Mucosa of rectum (tissue), 2 donors: ENCODE data around the gene CCDC170.

Source experiments
- H3K27ac ChIP-seq, 2 donors: one replicate each; pipeline ENCODE4 v1.7.0; 2013; ENCODE audit warnings: inconsistent platforms in 2 of 2, low read depth in 2 of 2, low read length in 2 of 2
- H3K27me3 ChIP-seq, 2 donors: one replicate each; pipeline ENCODE4 v1.7.0; 2013; ENCODE audit warnings: low read length in 2 of 2; ENCODE audit not compliant: control insufficient read depth in 2 of 2, insufficient read depth in 2 of 2
- H3K36me3 ChIP-seq, 2 donors: one replicate each; pipeline ENCODE4 v1.7.0; 2013; ENCODE audit warnings: low read length in 2 of 2; ENCODE audit not compliant: control insufficient read depth in 2 of 2, insufficient read depth in 2 of 2
- H3K4me1 ChIP-seq, 2 donors: one replicate each; pipeline ENCODE4 v1.7.0; 2013; ENCODE audit warnings: low read length in 2 of 2, mild to moderate bottlenecking in 1 of 2; ENCODE audit not compliant: control insufficient read depth in 2 of 2, insufficient read depth in 2 of 2
- H3K4me3 ChIP-seq, 2 donors: one replicate each; pipeline ENCODE4 v1.7.0; 2013; ENCODE audit warnings: low read length in 2 of 2
- H3K9ac ChIP-seq, 2 donors: one replicate each; pipeline ENCODE4 v1.7.0; 2013; ENCODE audit warnings: low read length in 2 of 2, low read depth in 1 of 2, mild to moderate bottlenecking in 1 of 2
- H3K9me3 ChIP-seq, 2 donors: one replicate each; pipeline ENCODE4 v1.7.0; 2013; ENCODE audit warnings: low read length in 2 of 2; ENCODE audit not compliant: control insufficient read depth in 2 of 2
- donor health status: healthy.
- donor health status: Normal muscosa, but diverticular disease.

CCDC170 gene

DNA sequence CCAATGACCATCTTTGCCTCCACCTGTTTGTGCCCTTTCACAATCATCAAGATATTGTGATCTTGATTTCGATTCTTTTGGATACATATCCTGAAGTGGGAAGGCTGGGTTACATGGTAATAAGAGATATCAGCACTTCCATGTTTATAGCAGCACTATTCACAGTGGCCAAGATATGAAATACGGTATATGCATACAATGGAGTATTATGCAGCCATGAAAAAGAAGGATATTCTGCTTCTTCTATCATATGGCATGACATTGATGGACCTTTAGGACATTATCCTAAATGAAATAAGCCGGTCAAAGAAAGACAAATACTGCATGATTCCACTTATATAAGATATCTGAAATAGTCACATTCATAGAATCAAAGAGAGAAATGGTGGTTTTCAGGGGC, 144.0 kb downstream of the CCDC170 start:
- H3K27ac ChIP-seq, result no peak overlapping the region
- H3K27me3 ChIP-seq, result no peaks in the 10 kb centered on the region
- H3K36me3 ChIP-seq, result no peaks in the 10 kb centered on the region
- H3K4me3 ChIP-seq, result no peak overlapping the region
- no peaks in the 10 kb centered on the region for H3K9me3 ChIP-seq
- no peak overlapping the region for H3K9ac ChIP-seq
- H3K4me1 ChIP-seq, result no peaks in the 10 kb centered on the region

DNA sequence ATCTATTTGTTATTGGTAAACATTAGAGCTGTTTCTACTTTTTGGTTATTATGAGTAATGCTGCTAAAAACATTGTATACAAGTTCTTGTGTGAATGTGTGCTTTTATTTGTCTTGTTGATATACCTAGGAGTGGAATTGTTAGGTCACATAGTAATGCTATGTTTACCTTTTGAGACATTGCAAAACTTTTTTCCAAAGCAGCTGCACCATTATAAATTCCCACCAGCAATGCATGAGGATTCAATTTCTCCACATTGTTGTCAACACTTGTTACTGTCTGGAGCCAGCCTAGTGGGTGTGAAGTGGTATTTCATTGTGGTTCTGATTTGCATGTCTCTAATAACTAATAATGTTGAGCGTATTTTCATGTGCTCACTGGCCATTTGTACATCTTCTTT, 145.9 kb downstream of the CCDC170 start:
- Histone ChIP-seq H3K27ac (no peak overlapping the region), H3K27me3 (no peaks in the 10 kb centered on the region), H3K9me3 (no peaks in the 10 kb centered on the region), H3K4me3 (no peak overlapping the region), H3K36me3 (no peaks in the 10 kb centered on the region), H3K4me1 (no peaks in the 10 kb centered on the region), H3K9ac (no peak overlapping the region)

DNA sequence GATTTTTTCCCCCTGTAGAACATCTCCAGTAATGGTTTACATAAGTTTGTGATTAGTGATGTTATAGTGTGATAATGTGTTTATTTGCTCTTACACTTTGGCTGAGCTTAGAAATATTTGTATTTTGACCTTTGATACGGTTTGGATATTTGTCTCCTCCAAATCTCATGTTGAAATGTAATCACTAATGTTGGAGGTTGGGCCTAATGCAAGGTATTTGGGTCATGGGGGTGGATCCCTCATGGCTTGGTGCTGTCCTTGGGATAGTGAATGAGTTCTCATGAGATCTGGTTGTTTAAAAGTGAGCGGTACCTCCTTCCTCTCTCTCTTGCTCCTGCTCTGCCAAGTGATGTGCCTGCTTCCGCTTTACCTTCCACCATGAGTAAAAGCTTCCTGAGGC, 147.2 kb downstream of the CCDC170 start:
- H3K9me3 ChIP-seq, result no peaks in the 10 kb centered on the region
- H3K4me1 ChIP-seq, result no peaks in the 10 kb centered on the region
- H3K36me3 ChIP-seq, result no peaks in the 10 kb centered on the region
- no peak overlapping the region for H3K4me3 ChIP-seq
- H3K27ac ChIP-seq, result no peak overlapping the region
- H3K9ac ChIP-seq, result no peak overlapping the region
- H3K27me3 ChIP-seq, result no peaks in the 10 kb centered on the region

DNA sequence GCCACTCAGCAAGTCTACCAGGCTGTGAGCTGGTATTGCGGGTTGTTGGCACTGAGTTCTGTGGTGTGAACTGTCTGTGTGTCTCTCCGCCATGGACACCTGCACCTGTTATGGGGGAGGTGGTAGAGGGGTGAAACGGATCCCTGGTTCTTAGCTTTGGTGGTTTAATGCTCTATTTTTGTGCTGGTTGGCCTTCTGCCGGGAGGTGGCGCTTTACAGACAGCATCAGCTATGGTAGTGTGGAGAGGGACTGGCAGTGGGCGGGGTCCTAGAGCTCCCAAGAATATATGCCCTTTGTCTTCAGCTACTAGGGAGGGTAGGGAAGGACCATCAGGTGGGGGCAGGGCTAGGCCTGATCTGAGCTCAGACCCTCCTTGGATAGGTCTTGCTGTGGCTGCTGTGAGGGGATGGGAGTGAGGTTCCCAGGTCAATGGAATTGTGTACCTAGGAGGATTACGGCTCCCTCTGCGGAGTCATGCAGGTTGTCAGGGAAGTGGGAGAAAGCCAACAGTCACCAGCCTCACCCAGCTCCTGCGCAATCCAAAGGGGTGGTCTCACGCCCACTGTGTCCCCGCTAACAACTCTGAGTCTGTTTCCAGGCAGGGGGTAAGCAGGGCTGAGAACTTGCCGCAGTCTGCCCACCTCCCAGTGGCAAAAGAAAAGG, 154.3 kb downstream of the CCDC170 start:
- H3K27me3 ChIP-seq, result no peaks in the 10 kb centered on the region
- no peak overlapping the region for H3K27ac ChIP-seq
- H3K4me1 ChIP-seq, result no peaks in the 10 kb centered on the region
- H3K36me3 ChIP-seq, result no peaks in the 10 kb centered on the region
- no peak overlapping the region for H3K9ac ChIP-seq
- no peak overlapping the region for H3K4me3 ChIP-seq
- H3K9me3 ChIP-seq, result no peaks in the 10 kb centered on the region

DNA sequence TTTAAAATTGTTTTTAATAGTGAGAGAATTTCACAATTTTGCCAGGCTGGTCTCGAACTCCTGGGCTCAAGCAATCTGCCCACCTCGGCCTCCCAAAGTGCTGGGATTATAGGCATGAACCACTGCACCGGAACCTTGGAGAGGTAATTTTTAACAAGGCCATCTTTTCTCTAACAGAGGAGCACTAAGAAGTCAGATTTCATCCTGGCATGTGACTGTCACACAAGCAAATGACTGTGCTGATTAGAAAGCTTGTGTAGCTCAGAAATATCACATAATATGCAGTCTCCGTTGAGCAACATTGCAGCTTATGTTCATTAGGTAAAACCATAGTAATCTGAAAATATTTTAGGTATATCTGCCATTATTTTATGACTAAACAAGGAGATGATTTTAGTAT, 156.0 kb downstream of the CCDC170 start:
- H3K9me3 ChIP-seq, result no peaks in the 10 kb centered on the region
- H3K4me1 ChIP-seq, result no peaks in the 10 kb centered on the region
- no peak overlapping the region for H3K4me3 ChIP-seq
- H3K36me3 ChIP-seq, result no peaks in the 10 kb centered on the region
- H3K27me3 ChIP-seq, result no peaks in the 10 kb centered on the region
- no peak overlapping the region for H3K9ac ChIP-seq
- no peak overlapping the region for H3K27ac ChIP-seq

DNA sequence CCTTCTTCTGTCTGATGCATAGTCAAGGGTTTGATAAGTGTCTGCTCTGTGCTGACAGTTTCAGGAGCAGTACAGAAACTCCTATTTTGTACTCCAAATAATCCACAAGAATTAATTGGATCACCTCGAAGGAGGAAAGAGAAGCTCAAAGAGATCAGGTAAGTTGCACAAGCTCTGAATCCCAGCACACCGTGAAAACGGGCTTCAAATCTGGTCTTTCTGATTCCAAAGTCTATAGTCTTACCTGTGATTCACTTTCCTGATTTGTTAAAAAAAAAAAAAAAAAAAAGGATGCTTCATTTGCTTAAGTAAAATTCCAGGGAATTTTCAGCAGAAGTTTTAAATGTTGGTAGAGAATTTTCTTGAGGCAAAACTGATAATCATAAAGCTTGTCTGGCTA, 157.8 kb downstream of the CCDC170 start:
- Histone ChIP-seq H3K27me3 (no peaks in the 10 kb centered on the region), H3K9ac (no peak overlapping the region), H3K4me3 (no peak overlapping the region), H3K4me1 (no peaks in the 10 kb centered on the region), H3K36me3 (no peaks in the 10 kb centered on the region), H3K9me3 (no peaks in the 10 kb centered on the region), H3K27ac (no peak overlapping the region)

DNA sequence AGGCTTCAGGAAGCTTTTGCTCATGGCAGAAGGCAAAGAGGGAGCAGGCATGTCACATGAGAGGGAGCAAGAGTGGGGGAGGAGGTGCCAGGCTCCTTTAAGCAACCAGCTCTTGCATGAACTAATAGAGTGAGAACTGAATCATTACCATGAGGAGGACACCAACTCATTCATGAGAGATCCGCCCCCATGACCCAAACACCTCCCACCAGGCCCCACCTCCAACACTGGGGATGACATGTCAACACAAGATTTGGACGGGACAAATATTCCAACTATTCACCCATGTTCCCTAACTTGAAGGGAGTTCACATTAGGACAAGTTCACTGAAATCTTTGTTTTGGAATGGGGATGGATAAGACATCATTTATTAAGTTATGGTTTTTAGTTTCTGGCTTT, 158.5 kb downstream of the CCDC170 start:
- Histone ChIP-seq H3K36me3 (no peaks in the 10 kb centered on the region), H3K4me1 (no peaks in the 10 kb centered on the region), H3K9ac (no peak overlapping the region), H3K9me3 (no peaks in the 10 kb centered on the region), H3K27ac (no peak overlapping the region), H3K27me3 (no peaks in the 10 kb centered on the region), H3K4me3 (no peak overlapping the region)

DNA sequence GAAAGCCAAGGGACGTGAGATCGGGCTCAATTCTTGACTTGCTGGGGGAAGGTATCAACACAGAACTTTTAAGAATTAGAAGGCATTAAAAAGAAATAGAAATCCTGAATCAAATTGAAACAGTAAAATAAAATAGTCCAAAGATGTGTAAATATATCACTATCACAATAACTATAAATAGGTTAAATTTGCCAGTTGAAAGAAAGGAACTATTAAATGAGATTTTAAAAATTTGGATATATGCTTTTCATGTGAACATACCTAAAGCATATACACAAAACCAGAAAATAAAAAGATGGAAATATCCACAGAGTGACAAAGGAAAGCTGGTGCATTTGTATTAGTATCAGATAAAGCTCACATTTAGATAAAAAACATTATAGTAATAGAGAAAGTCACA, 161.3 kb downstream of the CCDC170 start:
- Histone ChIP-seq H3K4me3 (no peak overlapping the region), H3K36me3 (no peaks in the 10 kb centered on the region), H3K4me1 (no peaks in the 10 kb centered on the region), H3K9me3 (no peaks in the 10 kb centered on the region), H3K9ac (no peak overlapping the region), H3K27ac (no peak overlapping the region), H3K27me3 (no peaks in the 10 kb centered on the region)

DNA sequence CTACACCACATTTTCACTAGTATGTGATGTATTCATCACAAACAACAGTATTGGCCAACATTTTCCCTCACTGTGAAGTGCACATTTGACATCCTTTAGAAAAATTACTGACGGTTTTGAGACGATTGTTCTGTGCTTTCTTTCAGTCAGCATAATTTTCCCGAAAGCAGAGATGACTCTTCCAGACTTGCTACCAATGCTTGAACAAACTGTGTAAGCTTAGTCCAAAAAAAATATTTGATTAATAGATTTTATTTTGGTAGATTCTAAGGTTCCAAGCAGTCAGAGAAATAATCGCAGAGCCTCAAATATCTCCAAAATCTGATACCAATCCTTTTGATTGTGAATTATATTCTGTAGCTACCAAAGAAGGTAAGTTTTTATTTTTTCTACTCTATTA, 162.6 kb downstream of the CCDC170 start:
- no peak overlapping the region for H3K9ac ChIP-seq
- no peaks in the 10 kb centered on the region for H3K36me3 ChIP-seq
- no peak overlapping the region for H3K27ac ChIP-seq
- no peaks in the 10 kb centered on the region for H3K9me3 ChIP-seq
- no peaks in the 10 kb centered on the region for H3K27me3 ChIP-seq
- H3K4me1 ChIP-seq, result no peaks in the 10 kb centered on the region
- H3K4me3 ChIP-seq, result no peak overlapping the region

DNA sequence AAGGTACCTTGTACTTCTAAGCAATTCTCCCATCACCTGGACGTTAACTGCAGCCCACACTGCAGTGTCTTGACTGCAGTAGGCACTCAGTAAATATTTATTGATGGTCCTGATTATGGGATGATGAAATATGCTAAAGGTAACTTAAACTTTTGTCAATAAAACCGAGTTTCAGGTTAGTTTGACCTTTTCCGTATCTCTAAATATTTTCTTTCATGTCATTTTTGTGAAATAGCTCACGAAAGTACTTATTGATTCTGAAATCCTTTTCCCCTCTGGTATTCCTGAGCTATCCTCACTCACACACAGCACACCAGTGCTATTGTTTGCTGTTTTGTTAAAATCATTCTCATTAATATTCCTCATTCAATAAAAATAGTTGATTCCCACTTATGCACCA, 164.3 kb downstream of the CCDC170 start:
- Histone ChIP-seq H3K9me3 (no peaks in the 10 kb centered on the region), H3K36me3 (no peaks in the 10 kb centered on the region), H3K4me3 (no peak overlapping the region), H3K9ac (no peak overlapping the region), H3K27me3 (no peaks in the 10 kb centered on the region), H3K4me1 (no peaks in the 10 kb centered on the region), H3K27ac (no peak overlapping the region)

DNA sequence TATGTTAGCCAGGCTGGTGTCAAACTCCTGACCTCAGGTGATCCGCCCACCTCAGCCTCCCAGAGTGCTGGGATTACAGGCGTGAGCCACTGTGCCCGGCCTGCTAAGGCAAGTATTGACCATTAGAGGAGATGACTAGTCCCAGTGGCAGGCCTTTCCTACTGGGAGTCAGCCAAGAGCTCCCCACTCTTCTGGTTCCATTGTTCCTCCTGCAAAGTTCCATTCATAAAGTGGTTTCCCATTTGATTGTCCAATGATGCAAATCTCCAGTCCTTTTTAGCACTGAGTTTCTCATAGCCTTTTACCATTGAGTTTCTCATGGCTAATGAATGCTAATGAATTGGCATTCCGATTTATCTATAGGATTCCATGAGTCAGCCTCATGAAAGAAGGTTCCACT, 165.4 kb downstream of the CCDC170 start:
- Histone ChIP-seq H3K9ac (no peak overlapping the region), H3K27ac (no peak overlapping the region), H3K9me3 (no peaks in the 10 kb centered on the region), H3K36me3 (no peaks in the 10 kb centered on the region), H3K4me3 (no peak overlapping the region), H3K4me1 (no peaks in the 10 kb centered on the region), H3K27me3 (no peaks in the 10 kb centered on the region)
